SK-N-SH treated with all-trans-retinoic acid at 6 μM for 48 hours (cell line): Measurements from ENCODE around the gene FGFRL1.

ENCODE experiments used
- BACH2 ChIP-seq: fragments of 250-450 bp; sonication (Bioruptor Pico); IDR thresholded peaks from 2 replicates; pipeline ENCODE4 v1.9.0; 2021; ENCODE audit warnings: mild to moderate bottlenecking, borderline replicate concordance
- GLIS3 ChIP-seq: fragments of 250-450 bp; sonication (Bioruptor Pico); IDR thresholded peaks from 2 replicates; pipeline ENCODE4 v1.5.0; 2020; ENCODE audit warnings: mild to moderate bottlenecking, moderate library complexity
- PATZ1 ChIP-seq: fragments of 250-450 bp; sonication (Bioruptor Pico); IDR thresholded peaks from 2 replicates; pipeline ENCODE4 v1.8.0; 2020; ENCODE audit warnings: mild to moderate bottlenecking, moderate library complexity, borderline replicate concordance
- POU6F1 ChIP-seq: fragments of 250-450 bp; sonication (Bioruptor Pico); IDR thresholded peaks from 2 replicates; pipeline ENCODE4 v1.8.0; 2021; ENCODE audit warnings: low read depth, mild to moderate bottlenecking, moderate library complexity, borderline replicate concordance
- PPARA ChIP-seq: fragments of 250-450 bp; sonication (Bioruptor Pico); IDR thresholded peaks from 2 replicates; pipeline ENCODE4 v1.5.0; 2020; ENCODE audit warnings: mild to moderate bottlenecking, borderline replicate concordance
- RARB ChIP-seq: fragments of 250-450 bp; sonication (Bioruptor Pico); IDR thresholded peaks from 2 replicates; pipeline ENCODE4 v1.8.0; 2021; ENCODE audit warnings: mild to moderate bottlenecking, moderate library complexity
- TCF4 ChIP-seq: fragments of 250-450 bp; sonication (Bioruptor Pico); IDR thresholded peaks from 2 replicates; pipeline ENCODE4 v1.8.0; 2021; ENCODE audit warnings: mild to moderate bottlenecking, moderate library complexity, borderline replicate concordance
- ZFP3 ChIP-seq: fragments of 250-450 bp; sonication (Bioruptor Pico); IDR thresholded peaks from 2 replicates; pipeline ENCODE4 v1.5.0; 2020; ENCODE audit warnings: mild to moderate bottlenecking, moderate library complexity
- ZNF565 ChIP-seq: fragments of 450-650 bp; formaldehyde crosslinking; conservative IDR thresholded peaks from 2 replicates; pipeline ENCODE4 v1.5.0; 2020; ENCODE audit warnings: low read depth, mild to moderate bottlenecking, moderate library complexity
- ZNF70 ChIP-seq: fragments of 450-650 bp; formaldehyde crosslinking; IDR thresholded peaks from 2 replicates; pipeline ENCODE4 v1.5.0; 2020; ENCODE audit warnings: mild to moderate bottlenecking, moderate library complexity

GRCh38 chr4:1033840-1034551 lies 22.6 kb downstream of the FGFRL1 start:
- TF ChIP-seq POU6F1 (CRISPR knock-in tag) (no peak), PATZ1 (CRISPR knock-in tag) (no peak), GLIS3 (no peak), RARB (no peak), ZNF565 (CRISPR knock-in tag) (no peak), TCF4 (no peak), ZNF70 (CRISPR knock-in tag) (no peak), PPARA (no peak), BACH2 (CRISPR knock-in tag) (no peak), ZFP3 (no peak)
